Amygdala (tissue), 56 donors: ENCODE results near the gene RPS16.

ENCODE experiments used
- DNase-seq, 56 donors: peaks; one replicate each; lab custom pipeline; 2025; lab: John Stamatoyannopoulos, UW

RPS16 gene

DNA sequence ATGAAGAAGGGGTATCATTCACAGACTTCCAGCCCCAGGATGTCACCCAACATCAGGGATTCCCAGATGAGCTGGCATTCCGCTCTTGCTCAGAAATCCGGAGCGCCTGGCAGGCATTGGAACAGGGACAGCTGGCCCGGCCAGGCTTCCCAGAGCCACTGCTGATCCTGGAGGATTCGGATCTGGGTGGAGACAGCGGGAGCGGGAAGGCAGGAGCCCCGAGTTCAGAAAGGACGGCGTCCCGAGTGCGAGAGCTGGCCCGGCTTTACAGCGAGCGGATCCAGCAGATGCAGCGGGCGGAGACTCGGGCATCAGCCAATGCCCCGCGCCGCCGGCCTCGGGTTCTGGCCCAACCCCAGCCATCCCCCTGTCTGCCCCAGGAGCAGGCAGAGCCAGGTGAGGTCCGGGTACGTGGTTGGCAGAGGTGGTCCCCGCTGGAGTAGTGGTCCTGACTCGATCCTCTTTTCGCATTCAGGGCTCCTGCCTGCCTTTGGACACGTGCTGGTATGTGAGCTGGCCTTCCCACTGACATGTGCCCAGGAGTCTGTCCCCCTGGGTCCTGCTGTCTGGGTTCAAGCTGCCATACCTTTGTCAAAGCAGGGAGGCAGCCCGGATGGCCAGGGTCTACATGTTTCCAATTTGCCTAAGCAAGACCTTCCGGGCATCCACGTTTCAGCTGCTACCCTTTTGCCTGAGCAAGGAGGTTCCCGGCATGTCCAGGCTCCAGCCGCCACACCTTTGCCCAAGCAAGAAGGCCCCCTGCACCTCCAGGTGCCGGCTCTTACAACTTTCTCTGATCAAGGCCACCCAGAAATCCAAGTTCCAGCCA lies 12.3 kb downstream of the RPS16 start:
- DNase-seq, result no peak

DNA sequence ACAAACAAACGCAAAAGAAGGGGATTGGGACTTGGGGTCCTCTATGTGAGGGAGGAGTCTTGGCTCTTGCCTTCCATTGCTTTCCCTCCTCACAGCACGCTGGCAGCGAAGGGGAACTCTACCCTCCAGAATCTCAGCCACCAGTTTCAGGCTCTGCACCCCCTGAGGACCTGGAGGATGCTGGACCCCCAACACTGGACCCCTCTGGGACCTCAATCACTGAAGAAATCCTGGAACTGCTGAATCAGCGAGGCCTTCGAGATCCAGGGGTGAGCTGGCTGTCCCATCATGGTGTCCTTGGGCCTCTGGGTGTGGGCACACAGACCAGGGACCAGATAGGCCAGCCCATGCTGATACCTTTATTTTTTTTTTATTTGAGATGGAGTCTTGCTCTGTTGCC lies 13.7 kb downstream of the RPS16 start:
- DNase-seq, result no peak

DNA sequence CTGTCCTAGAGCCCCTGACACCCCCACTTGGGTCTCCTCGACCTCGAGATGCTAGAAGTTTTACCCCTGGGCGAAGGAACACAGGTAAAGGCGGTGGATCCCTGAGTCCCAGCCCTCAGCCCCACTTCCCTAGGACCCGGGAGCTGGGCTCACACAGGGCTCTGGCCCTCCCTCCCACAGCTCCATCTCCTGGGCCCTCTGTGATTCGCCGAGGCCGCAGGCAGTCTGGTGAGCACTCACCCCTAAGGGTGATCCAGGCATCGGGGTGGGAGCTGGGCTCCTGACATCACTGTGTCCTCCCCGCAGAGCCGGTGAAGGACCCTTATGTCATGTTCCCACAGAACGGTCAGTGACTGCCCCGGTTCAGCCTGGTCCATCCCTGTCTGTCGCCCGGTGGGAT lies 15.0 kb downstream of the RPS16 start:
- no peak for DNase-seq

DNA sequence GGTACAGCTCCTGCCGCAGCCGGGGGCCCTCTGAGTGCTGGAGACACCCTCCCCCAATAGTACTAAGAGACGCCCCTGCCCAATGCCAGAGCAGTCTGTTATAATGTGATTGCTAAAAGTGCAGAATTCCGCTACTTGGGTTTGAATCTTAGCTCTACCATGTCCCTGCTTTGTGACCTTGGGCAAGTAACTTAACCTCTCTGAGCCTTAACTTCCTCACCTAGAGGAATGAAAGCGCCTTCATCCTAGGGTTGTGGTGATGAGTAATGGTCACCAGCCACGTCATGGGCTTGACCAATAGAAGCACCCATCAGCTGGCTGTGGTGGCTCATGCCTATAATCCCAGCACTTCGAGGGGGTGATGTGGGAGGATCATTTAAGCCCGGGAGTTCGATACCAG lies 16.7 kb downstream of the RPS16 start:
- no peak for DNase-seq

DNA sequence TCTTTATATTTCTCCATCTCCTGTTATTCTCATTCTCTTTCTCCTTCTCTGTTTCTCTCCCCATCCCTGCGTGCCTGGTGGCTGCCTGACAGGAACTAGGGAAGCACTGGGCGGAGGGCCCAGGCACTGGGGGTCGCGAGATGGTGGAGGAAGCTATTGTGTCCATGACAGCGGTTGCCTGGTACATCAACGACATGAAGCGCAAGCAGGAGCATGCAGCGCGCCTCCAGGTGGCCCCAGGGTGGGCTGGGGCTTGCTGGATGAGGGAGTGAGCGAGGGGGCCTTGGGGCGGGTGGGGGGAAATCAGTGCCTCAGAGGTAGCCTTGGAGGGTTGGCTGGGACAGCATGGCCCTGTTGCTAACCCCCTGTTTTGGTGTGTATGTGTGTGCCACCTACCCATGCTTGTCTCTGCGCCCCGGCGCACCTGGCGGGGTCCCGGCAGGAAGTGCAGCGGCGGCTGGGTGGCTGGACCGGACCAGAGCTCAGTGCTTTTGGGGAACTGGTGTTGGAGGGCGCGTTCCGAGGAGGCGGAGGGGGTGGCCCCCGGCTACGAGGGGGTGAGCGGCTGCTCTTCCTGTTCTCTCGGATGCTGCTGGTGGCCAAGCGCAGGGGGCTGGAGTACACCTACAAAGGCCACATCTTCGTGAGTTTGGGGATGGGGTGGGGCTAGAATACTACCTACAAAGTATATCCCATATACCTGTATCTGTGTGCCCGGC lies 18.1 kb downstream of the RPS16 start:
- no peak for DNase-seq

DNA sequence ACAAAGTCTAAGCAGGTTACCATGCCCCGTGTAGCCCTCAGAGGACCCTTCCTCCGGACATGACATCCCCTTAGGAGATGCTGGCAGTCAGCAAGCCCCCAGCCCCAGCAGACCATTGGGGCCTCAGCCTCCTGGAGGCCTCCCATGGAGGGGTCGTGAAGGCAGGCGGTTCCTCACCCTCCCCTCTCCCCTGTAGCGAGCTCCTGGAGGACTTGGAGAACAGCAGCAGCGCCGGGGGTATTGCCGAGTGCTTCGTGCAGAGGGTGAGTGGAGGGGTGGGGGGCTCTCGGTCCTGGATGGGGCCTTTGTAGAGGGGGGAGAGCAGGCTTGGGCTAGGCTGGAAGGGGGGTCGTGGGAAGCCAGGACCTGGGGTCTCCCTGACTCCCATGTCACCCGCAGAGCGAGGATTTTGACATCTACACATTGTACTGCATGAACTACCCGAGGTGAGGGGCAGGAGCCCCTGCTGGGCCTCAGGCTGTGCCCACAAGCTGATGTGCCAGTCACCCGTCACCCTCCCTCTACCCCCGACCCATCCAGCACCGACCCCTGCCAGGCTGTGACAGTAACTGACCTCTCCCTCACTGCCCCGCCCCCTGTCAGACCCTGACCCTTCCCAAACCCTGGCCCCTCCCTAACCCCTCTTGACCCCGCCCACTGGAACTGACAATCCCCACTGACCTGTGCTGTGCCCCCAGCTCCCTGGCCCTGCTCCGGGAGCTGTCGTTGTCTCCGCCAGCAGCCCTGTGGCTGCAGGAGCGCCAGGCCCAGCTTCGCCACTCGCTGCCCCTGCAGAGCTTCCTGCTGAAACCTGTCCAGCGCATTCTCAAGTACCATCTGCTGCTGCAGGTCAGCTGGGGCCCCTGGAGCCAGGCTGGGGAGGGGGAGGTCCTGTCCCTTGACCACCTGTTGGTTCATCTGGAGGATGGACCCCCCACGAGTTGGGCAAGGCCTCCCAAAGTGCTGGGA lies 19.3 kb downstream of the RPS16 start:
- DNase-seq, result no peak

DNA sequence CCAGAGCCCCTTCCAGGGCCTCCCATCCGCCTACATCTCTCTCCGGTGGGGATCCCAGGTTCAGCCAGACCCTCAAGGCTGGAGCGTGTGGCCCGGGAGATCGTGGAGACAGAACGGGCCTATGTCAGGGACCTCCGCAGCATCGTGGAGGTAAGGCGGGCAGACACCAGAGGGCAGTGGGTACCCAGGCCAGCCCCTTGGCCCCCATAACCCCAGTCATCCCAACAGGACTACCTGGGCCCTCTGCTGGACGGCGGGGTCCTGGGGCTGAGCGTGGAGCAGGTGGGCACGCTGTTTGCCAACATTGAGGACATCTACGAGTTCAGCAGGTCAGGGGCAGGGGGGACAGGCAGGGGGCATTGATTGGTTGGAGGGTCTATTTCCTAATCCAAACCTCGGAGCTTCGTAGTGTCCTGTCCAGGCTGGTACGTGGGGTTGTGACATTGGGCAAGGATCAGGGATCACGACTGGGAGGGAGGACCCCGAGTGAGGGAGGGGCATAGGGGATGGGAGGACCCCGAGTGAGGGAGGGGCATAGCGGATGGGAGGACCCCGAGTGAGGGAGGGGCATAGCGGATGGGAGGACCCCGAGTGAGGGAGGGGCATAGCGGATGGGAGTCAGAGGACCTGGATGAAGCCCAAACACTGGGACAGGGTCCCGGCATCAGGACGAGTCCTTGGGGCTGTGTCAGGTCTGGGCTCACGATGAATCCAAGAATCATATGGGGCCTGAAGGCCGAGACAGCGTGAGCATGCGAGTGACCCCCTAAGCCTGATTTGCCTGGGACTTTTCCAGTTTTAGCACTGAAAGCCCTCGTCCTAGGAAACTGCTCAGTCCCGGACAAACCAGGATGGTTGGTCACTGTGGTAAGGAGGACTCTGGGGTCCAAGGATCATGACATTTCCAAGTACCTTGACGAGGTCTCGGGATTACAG lies 20.4 kb downstream of the RPS16 start:
- no peak for DNase-seq

DNA sequence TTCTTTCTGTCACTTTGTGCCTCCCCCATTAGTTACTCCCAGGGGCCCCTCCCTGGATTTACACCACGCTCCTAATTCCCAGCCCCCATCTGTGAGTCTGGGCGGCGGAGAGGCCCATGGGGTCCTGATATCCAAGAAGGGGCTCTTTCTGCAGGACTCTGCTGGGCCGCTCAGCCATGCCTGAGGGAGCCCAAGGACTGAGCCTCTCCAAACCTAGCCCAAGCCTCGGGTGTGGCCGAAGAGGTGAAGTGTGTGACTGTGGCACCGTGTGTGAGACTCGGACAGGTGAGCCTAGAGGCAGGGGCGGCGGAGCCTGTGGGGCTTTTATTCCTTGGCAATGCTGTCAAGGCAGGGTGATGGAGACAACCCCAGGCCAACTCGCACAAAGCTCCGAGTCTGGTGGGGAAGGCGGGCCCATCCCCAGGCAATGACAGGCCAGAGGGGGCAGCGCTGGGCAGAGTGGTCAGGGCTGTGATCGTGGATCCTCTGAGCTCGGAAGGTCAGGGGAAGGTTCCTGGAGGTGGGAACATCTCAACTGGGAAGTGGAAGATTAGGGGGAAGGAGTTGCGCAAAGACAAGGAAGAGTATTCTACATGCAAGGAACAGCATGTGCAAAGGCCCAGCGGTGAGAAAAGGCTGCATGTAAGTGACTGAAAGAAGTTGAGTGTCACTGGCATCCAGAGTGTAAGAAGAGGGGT lies 21.7 kb downstream of the RPS16 start:
- no peak for DNase-seq

DNA sequence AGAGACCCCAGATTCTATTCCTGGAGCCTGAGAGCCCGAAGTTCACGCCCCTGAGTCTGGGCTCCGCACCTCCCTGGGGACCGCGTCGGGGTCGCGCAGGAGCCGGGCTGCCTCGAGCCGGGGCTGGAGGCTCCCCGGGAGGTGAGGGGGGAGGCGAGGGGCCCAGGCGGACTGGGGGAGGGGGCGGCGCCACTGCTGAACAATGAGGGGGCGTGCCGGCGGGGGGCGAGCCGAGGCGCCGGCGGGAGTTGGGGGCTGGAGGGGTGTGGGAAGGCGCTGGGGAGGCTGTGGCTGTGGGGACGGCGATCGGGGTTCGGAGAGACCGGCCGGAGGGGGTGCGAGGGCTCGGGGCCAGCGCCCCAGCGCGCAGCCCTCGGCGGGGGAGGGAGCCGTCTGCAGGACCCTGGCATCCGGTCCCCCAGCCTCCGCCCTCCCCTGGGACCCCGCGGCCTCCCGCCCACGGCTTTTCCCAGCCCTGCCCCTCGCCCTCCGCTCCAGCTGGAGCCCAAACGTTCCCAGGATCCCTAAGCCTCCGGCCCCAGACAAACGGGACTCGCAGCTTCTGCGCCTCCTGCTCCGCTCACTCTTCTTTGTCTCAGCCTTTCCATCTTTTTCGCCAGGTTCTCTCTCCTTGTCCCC lies 22.4 kb downstream of the RPS16 start:
- peak in 3 of 56 donors; percentile 28 to 53 (median 42) for DNase-seq

DNA sequence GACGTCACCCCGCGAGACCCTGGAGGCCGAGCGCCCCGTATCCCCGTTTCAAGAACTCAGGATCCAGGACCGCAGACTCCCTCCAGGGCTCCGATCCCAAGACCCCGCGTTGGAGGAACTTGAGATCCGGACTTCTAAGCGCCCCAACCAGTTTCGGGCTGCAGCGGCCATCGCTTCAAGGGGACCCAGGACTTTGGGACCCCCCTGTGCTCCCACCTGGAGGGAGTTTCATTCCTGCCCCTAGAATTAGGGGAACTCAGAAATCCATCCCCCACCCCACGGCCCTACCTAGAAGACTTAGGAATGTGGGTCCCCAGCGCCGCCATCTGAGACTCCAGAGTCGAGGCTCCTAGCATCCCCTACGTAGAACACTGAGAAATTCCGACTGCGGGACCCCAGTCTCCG lies 22.9 kb downstream of the RPS16 start:
- DNase-seq, result peak in 4 of 56 donors; percentile 47 to 68 (median 51)

DNA sequence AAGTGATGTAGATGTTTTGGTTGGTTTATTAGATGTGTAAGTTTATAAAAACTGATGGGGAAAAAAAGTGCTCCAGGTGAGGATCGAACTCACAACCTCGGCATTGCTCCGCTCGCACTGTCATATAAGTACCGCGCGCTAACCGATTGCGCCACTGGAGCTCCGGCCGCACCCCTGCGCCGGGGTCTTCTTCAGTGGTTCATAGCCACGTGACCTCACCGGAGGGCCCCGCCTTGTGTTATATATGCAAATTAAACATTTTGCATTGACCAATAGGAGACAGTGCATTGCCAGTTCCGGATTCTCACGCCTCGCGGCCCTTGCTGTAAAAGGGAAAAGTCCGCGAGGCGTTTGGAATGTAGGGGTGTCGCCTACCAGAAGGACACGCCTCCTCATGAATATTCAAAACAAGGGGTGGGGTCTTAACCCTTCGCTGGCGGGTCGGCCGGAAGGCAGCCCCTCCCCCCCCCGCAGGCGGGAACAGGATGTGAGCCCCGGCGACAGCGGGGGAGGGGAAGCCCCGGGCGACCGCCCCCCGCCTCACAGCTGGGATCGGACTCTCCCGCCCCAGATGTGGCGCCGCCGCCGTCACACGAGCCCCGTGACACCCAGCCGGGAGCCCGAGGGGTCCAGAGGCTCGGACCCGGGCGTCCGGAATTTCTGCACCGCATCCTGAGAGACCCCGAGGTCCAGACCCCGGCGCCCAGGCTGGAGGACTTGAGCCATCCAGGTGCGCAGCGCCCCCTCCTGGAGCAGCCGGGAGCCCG lies 23.5 kb downstream of the RPS16 start, which contains the start of gene PLEKHG2:
PLEKHG2 (plus strand) TSS at position 570 of the 767 bp plus-strand sequence. CDS start 1,418 bp downstream, outside the sequence.
- DNase-seq, result peak; percentile 46 to 98 (median 91)

DNA sequence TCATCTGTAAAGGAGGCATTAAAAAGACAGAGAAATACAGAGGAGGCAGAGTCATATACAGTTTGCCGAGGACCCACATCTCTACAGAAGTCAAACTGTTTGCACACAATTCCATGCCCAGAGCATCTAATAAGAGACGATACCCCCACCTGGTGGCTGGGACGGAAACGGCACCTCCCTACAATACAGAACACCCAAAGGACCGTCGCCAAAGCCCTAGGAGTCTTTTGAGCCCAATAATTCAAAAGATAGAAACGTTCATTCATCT lies 24.0 kb downstream of the RPS16 start:
- peak in 53 of 56 donors; percentile 35 to 93 (median 77) for DNase-seq

DNA sequence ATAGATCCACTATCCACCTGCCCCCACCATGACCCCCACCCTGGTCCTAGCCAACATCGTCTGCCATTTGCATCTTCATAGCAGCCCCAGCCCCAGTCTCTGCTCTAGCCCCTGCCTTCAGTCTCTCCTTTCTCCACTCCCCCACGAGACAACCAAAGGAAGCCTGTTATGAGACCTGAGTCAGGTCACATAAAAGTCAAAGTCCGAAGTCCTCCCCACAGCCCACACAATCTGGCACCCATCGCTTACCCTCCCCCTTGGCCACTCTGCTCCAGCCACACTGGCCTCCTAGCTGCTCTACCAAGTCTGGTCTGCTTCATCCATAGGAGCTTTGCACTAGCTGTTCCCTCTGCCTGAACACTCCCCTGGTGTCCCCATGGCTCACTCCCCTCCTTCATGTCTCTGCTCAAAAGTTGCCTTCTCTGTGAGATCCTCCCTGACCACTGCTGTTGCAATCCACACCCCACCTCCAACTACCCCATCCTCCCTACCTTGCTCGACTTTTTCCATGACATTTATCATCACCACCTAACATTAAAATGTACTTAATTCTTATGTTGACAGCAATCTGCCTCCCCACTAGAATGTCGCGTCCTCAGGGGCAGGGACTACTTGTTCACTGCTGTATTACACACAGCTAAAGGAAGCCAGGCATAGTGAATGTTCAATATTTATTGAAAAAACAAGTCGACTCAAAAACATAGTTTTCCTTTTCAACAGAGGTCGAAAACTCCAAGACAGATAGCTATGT lies 24.5 kb downstream of the RPS16 start:
- peak in 1 of 56 donors; percentile 39 for DNase-seq

DNA sequence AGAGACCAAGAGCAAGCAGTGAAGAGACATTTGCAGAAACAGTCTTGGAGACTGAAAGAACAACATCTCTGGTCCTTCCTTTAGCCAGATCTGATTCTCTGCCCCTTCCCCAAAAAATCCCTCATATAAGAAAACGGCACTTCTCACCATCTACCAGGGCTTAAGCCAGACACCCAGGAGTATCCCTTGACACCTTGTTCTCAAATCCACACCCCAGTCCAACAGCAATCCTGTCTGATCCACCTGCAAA lies 25.0 kb downstream of the RPS16 start:
- DNase-seq, result no peak

DNA sequence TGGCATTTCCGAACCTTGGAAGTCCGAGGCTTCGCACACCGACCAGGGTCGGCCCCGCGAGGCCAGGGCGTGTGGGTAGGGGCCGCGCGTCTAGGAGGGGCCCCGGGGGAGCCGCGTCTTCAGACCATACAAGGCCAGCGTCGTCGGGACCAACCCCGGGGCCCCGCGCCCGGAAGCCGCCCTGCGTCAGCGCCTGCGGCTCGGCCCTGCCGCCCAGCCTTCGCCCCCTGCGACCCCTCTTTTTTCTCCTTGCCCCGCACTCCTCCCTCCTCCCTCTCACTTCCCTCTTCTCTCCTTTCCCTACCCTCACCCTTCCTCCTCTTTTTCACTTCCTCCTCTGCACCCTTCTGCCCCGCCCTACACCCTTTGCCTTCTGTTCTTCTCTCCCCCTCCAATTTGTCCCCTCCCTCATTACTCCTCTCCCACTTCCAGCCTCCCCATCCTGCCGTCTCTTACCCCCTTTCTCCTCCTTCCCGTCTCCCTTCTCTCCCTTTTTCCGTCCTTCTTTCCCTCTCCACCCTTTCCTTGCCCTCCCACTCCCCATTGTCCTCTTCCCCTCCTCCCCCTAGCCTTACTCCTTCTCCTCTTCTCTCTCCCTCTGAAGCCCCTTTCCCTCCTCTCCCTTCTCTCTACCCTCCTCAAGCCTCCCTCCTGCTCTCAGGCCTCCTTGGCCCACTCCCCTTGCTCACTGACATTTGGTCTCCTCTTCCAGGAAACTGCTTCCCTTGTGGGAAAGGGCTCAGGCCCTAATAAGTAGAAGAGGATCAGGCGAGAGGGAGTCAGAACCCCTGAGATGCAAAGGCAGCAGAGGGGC lies 25.5 kb downstream of the RPS16 start:
- peak in 16 of 56 donors; percentile 20 to 67 (median 45) for DNase-seq

DNA sequence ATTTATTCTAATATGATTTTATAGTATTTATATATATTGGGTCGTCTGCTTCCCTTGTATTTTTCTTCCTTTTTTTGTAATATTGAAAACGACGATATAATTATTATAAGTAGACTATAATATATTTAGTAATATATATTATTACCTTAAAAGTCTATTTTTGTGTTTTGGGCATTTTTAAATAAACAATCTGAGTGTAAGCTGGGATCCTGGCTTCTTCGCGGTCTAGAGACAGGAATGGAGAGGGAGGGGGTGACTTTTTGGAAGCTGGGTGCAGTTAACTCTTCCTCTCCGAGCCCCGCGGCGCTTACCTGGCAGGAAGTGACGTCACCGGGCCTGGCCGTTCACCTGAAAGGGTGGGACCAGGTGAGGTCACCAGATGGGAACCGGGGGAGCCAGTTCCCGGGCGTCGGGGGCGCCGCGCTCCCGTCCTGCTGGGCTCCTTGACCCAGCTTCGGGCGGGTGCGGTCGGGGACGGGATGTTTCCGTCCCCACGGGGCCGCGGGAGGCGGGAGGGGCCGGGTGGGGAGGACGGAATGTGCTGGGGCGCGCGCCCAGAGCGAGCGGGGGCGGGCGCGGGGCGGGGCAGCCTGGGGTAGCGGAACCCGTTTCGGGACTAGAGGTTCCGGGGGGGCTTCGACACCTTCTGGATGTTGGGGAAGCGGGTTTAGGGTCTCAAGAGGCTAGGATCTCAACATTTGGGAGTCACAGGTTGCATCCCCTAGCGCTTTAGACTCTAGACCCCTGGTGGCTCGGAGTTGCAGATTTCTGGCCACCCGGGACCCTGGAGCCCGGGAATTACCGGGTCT lies 26.3 kb downstream of the RPS16 start:
- peak in 45 of 56 donors; percentile 9 to 80 (median 55) for DNase-seq
